Fibroblast of mammary gland (primary cell): ENCODE data around the gene HPCAL1.

Experiments
- DNase-seq: peaks from one replicate; pipeline ENCODE4 v3.0.0-alpha.2; 2010; ENCODE audit warnings: low read depth
- H3K4me3 ChIP-seq: 2 replicates; pipeline ENCODE4 v1.5.1; 2011; ENCODE audit warnings: low read depth, mild to moderate bottlenecking, low read length, moderate library complexity; ENCODE audit not compliant: control insufficient read depth
- CTCF ChIP-seq: conservative IDR thresholded peaks from 2 replicates; pipeline ENCODE4 v1.5.1; 2011; ENCODE audit warnings: low read depth, low read length, inconsistent platforms; ENCODE audit not compliant: control insufficient read depth, insufficient read depth

Gene HPCAL1

DNA sequence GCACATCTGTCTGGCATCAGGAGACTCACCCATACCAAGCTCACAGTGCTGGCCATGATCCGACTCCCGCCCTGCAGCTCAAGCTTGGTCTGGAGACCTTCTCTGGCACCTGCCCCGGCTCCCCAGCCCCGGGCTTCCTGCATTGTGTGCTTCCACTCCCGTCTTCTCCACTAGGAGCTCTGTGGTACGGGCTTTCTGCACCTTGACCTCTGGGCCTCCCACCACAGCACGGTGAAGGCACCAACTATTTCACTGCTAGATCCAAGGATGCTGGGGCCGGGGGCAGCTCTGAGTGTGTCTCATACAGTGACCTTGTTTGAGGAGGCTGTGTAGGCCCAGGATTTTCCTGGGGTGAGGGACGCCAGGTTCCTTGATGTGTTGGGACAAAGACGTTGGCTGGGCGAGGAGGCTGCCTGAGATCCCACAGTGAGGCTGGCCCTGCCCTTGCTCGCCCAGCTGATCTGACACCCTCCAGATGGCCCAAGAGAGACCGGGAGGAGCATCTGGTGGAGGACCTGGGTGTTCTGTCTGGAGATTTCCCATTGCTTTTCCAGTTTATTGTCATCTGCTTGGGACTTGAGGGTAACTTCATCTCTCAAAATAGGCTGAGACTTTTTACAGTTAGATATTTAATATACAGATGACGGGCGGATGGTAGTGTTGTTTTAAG lies 64.0 kb downstream of the HPCAL1 start:
- no peak for DNase-seq
- no peak overlapping the region for H3K4me3 ChIP-seq
- TF ChIP-seq CTCF: no peak

DNA sequence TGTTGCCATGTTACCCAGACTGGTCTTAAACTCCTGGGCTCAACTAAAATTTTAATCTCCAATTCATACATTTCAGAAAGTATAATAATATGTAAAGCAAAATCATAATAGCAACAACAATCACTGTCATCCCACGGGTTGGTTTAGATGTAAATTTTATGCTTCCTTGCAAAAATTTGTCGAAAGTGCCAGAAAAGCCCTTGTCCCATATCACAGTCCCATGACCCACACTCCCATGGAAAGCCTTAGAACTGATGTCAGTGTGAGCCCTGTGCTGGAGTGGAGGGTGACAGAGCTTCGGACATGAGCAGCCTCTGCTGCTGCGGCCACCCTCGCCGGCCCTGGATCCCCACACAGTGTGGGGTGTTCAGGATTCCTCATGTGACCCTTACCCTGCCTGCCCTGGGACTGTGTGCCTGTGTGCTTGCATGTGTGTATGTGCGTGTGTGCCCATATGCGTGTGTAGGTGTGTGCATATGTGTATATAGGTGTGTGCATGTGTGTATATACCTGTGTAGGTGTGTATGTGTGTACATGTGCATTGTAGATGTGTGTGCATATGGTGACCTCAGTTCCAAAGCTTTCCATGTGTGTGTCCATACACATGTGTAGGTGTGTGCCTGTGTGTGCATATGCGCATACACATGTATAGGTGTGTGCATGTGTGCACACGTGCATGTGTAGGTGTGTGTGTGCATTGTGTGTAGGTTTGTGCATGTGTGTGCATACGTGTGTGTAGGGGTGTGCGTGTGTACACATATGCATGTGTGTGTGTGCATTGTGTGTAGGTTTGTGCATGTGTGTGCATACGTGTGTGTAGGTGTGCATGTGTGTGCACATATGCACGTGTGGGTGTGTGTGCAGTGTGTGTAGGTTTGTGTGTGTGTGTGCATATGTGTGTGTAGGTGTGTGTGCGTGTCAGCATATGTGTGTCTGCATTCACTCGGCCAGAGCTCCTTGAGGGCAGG lies 65.1 kb downstream of the HPCAL1 start:
- TF ChIP-seq CTCF: no peak
- no peak for DNase-seq
- no peak overlapping the region for H3K4me3 ChIP-seq

- no peak overlapping the region for H3K4me3 ChIP-seq
- no peak for DNase-seq
- no peak for TF ChIP-seq CTCF
These were observed 66.0 kb downstream of the HPCAL1 start for GRCh38 chr2:10368491-10369231.

DNA sequence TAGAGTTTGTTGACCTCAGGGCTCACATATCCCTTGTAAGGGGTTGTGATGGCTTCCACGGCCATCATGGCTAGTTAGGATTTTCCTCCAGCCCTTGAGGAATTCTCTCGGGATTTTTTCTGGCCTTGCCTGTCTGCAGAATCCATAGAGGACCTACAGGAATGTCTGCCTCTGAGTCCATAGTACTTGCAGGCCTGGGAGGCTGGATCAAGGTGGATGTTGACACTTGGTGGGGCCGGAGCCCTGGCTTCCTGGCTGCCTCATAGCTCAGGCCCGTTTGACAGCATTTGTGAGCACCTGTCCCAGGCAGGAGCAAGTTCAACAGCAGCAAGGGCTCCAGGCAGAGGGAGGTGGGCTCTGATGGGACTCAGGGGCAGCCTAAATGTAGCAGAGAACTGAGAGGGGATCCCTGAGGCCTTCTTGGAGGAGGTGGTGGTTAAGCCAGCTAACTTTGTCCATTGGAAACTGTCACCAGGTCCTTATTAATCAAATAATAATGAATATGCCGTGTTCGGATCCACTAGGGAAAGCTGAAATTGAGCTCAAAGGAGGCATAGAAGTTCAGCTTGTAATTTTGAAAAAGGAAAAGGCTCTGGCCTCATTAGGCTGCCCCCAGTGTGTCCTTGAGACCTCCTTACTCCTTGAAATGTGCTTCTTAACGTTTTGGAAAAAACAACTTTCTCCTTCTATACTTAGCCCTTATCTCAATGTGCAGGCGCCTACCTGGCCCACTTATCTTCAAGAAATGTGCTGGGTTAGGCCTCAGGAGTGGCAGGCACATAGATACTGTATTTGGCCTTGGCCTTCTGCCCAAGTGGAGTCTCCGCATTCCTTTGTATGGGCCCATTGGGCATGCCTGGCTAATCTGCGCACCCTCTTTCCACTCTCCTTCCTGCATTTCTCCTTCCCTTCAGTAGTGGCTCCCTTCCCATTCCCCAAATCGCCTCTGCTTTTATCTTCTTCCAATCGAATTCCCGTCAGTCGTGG lies 66.9 kb downstream of the HPCAL1 start:
- H3K4me3 ChIP-seq: no peak overlapping the region
- no peak for DNase-seq
- TF ChIP-seq CTCF: no peak

- TF ChIP-seq CTCF: no peak
- DNase-seq: no peak
- H3K4me3 ChIP-seq: no peak overlapping the region
These were observed 67.7 kb downstream of the HPCAL1 start for GRCh38 chr2:10370390-10370789.
